Nephron (organoid): ENCODE data around the gene C19orf53.

Experiments
- H3K27ac Mint-ChIP-seq, 3 experiments: 2 replicates each; pipeline ENCODE4 v1.8.0; 2020; ENCODE audit warnings: mixed read lengths in 3 of 3, mild to moderate bottlenecking in 2 of 3, moderate library complexity in 1 of 3
- H3K27me3 Mint-ChIP-seq: 2 replicates; pipeline ENCODE4 v1.8.0; 2021; ENCODE audit warnings: low read depth, mild to moderate bottlenecking, moderate library complexity, mixed read lengths
- H3K36me3 Mint-ChIP-seq: 2 replicates; pipeline ENCODE4 v1.8.0; 2020; ENCODE audit warnings: low read depth, mixed read lengths
- H3K4me1 Mint-ChIP-seq: 2 replicates; pipeline ENCODE4 v1.8.0; 2020; ENCODE audit warnings: mixed read lengths
- H3K4me3 Mint-ChIP-seq, 3 experiments: 2 replicates each; pipeline ENCODE4 v1.8.0; 2020; ENCODE audit warnings: mild to moderate bottlenecking in 3 of 3, mixed read lengths in 3 of 3, moderate library complexity in 2 of 3
- H3K9me3 Mint-ChIP-seq: 2 replicates; pipeline ENCODE4 v1.8.0; 2020; ENCODE audit warnings: mixed read lengths
- TF ChIP-seq, protein P1 (sequence below), 3 experiments: fragments of 200-600 bp; sonication (generic); IDR thresholded peaks; one replicate each; pipeline ENCODE4 v1.5.0; 2021; ENCODE audit warnings: antibody characterized with exemption in 3 of 3; ENCODE audit not compliant: unreplicated experiment in 3 of 3

Gene C19orf53

DNA sequence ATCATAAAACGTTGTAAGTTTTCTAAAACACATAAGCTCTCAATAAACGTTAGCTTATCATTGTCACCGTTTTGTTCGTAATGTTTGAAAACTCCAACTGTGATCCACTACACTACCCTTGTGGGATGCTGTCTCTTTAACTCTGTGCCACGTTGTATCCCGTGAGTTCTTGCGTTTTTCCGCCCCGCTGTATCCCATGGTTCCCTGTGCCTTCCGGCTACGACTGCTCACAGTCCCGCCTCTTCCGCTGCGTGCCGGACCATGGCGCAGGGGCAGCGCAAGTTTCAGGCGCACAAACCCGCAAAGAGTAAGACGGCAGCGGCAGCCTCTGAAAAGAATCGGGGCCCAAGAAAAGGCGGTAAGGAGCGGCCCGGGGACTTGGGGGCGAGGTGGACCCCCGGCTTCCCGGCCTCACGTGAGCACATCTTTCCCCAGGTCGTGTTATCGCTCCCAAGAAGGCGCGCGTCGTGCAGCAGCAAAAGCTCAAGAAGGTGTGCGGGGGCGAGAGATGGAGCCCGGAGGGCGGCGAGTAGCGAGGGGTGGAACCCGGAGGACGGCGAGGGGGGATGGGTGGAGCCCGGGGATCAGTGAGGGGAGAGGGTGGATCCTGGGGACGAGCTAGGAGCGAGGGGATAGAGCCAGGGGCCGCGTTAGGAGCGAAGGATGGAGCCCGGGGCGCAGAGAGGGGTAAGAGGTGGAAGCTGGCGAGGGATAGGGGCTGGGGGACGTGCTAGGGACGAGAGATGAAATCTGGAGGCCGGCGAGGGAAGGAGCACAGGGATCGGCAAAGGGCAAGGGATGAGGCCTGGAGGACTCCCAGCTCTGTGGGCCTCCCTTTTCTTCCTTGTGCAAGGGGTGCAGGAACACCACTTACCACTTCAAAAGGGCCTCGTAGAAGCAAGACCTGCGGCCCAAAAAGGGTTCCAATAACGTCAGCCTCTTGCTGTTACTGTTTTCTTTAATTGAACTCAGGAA, at the start of gene C19orf53:
C19orf53 (plus strand) TSS at position 240 of the 975 bp plus-strand sequence; CDS start at position 262, 22 bp downstream.
- H3K4me1 Mint-ChIP-seq: peaks cover 18% of the 10 kb centered on the region
- H3K27ac Mint-ChIP-seq: peak within 1 kb of the TSS; percentile 93 to 98 (median 97)
- TF ChIP-seq, protein P1, sequence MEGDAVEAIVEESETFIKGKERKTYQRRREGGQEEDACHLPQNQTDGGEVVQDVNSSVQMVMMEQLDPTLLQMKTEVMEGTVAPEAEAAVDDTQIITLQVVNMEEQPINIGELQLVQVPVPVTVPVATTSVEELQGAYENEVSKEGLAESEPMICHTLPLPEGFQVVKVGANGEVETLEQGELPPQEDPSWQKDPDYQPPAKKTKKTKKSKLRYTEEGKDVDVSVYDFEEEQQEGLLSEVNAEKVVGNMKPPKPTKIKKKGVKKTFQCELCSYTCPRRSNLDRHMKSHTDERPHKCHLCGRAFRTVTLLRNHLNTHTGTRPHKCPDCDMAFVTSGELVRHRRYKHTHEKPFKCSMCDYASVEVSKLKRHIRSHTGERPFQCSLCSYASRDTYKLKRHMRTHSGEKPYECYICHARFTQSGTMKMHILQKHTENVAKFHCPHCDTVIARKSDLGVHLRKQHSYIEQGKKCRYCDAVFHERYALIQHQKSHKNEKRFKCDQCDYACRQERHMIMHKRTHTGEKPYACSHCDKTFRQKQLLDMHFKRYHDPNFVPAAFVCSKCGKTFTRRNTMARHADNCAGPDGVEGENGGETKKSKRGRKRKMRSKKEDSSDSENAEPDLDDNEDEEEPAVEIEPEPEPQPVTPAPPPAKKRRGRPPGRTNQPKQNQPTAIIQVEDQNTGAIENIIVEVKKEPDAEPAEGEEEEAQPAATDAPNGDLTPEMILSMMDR (IDR thresholded peaks at IDR 0.05; ENCODE audit: unreplicated experiment in 3 of 3): no peak
- H3K27me3 Mint-ChIP-seq: no peaks in the 10 kb centered on the region
- H3K9me3 Mint-ChIP-seq: no peaks in the 10 kb centered on the region
- peaks cover 43% of the 10 kb centered on the region for H3K36me3 Mint-ChIP-seq
- H3K4me3 Mint-ChIP-seq: peak within 1 kb of the TSS; percentile 97 to 100 (median 98)

DNA sequence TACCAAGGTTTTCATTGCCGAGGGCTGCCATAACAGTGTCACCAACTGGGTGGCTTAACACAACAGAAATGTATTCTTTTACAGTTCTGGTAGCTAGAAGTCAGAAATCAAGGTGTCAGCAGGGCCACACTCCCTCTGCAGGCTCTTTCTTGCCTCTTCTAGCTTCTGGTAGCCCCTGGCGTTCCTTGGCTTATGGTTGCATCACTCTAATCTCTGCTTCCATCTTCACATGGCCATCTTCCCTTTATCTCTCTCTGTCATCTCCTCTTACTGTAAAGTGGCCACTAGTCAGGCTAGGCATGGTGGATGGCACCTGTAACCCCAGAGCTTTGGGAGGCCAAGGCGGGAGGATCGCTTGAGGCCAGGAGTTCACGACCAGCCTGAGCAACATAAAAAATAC, 47.9 kb upstream of the C19orf53 start:
- peaks cover 4% of the 10 kb centered on the region for H3K4me1 Mint-ChIP-seq
- no peaks in the 10 kb centered on the region for H3K36me3 Mint-ChIP-seq
- H3K27ac Mint-ChIP-seq: no peak overlapping the region
- TF ChIP-seq, protein P1 (IDR thresholded peaks at IDR 0.05; ENCODE audit: unreplicated experiment in 3 of 3): no peak
- no peak overlapping the region for H3K4me3 Mint-ChIP-seq
- no peaks in the 10 kb centered on the region for H3K9me3 Mint-ChIP-seq
- no peaks in the 10 kb centered on the region for H3K27me3 Mint-ChIP-seq

DNA sequence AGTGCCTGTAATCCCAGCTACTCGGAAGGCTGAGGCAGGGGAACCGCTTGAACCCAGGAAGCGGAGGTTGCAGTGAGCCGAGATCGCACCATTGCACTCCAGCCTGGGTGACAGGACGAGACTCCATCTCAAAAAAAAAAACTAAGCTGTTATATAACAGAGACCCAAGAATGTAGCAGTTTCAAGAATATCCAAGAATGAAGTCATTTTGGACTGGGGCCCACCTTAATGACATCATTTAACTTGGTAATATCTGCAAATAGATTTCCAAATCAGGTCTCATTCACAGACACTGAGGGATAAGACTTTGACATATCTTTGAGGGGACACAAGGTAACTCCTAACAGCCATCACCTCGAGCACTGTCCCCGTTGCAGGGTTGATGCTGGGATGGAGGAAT, 46.5 kb upstream of the C19orf53 start:
- H3K27me3 Mint-ChIP-seq: no peaks in the 10 kb centered on the region
- no peak overlapping the region for H3K4me3 Mint-ChIP-seq
- peak overlapping the region in 1 of 3 experiments; percentile 28 for H3K27ac Mint-ChIP-seq
- H3K9me3 Mint-ChIP-seq: no peaks in the 10 kb centered on the region
- no peaks in the 10 kb centered on the region for H3K36me3 Mint-ChIP-seq
- TF ChIP-seq, protein P1 (IDR thresholded peaks at IDR 0.05; ENCODE audit: unreplicated experiment in 3 of 3): no peak
- H3K4me1 Mint-ChIP-seq: peaks cover 6% of the 10 kb centered on the region

DNA sequence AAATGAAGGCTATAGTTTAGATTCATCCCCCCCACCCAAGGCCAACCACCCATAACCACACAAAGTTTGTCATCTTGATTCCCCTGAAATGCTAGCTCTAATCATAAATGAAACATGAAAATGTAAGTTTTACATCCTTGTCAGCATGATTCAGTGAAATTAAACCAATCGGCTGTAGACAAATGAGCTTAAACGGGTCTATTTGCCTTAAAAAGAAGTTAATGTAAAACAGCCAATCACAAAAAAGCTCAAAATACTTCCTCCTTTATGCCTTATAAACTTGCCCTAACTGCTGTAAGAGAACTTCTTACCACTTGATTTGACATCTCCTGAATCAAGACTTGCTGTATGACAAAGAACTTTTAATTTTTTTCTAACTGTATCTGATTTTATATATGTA, 44.4 kb upstream of the C19orf53 start:
- H3K9me3 Mint-ChIP-seq: no peaks in the 10 kb centered on the region
- H3K4me3 Mint-ChIP-seq: peak overlapping the region; percentile 18 to 63 (median 37)
- H3K27ac Mint-ChIP-seq: peak overlapping the region; percentile 82 to 95 (median 94)
- TF ChIP-seq, protein P1 (IDR thresholded peaks at IDR 0.05; ENCODE audit: unreplicated experiment in 3 of 3): no peak
- no peaks in the 10 kb centered on the region for H3K36me3 Mint-ChIP-seq
- peaks cover 6% of the 10 kb centered on the region for H3K4me1 Mint-ChIP-seq
- H3K27me3 Mint-ChIP-seq: no peaks in the 10 kb centered on the region

DNA sequence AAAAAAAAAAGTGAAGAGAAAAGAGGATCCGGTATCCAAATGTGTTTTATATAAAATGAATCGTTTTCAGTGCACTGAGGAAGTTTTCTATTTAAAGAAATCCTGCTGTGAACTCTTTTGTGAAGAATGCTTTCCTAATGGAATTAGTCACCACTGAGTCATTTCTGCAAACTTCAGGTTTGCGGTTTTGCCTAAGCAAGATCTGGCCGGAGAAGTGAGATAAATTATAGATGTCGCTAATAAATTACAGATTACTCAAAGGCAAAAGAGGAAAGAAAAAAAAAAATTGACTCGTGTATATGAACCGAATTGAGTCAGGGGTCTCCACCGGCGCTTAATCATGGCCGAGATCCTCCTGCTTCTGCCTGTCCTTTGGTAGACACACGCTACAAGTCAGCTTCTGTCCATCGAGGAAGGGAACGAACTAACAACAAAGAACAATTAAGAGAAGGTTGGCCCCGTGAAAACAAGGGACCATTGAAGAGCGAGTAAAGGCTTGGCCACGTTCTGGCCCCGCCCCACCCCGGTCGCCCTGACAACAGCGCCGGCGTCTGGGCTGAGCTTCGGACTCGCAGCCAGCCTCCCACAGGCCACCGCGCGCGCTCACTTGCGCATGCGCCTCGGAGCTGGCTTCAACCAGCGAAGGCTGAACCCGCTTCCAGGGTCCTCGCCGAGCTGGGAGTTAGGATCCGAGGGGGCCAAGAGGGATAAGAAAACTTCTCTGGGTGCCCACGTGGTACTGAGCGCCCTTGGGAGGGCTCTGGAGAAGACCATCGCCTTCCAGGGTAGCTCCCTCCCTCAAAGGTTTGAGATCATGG, 42.9 kb upstream of the C19orf53 start:
- H3K36me3 Mint-ChIP-seq: peaks cover 4% of the 10 kb centered on the region
- peak overlapping the region; percentile 94 to 97 (median 95) for H3K27ac Mint-ChIP-seq
- H3K27me3 Mint-ChIP-seq: no peaks in the 10 kb centered on the region
- TF ChIP-seq, protein P1 (IDR thresholded peaks at IDR 0.05; ENCODE audit: unreplicated experiment in 3 of 3): no peak
- H3K4me3 Mint-ChIP-seq: peak overlapping the region; percentile 79 to 89 (median 86)
- H3K9me3 Mint-ChIP-seq: no peaks in the 10 kb centered on the region
- peaks cover 6% of the 10 kb centered on the region for H3K4me1 Mint-ChIP-seq
